Epidermal melanocyte (primary cell): ENCODE data around the gene PCDHGB4.
"Not testable (repeated sequence)": the region's sequence is repeated elsewhere in the genome, so short reads cannot be mapped to it uniquely, and the experiment has no call there.

Experiments
- DNase-seq: peaks from one replicate; pipeline ENCODE4 v3.0.0; 2011; ENCODE audit warnings: low spot score; ENCODE audit not compliant: insufficient read length

Gene PCDHGB4

DNA sequence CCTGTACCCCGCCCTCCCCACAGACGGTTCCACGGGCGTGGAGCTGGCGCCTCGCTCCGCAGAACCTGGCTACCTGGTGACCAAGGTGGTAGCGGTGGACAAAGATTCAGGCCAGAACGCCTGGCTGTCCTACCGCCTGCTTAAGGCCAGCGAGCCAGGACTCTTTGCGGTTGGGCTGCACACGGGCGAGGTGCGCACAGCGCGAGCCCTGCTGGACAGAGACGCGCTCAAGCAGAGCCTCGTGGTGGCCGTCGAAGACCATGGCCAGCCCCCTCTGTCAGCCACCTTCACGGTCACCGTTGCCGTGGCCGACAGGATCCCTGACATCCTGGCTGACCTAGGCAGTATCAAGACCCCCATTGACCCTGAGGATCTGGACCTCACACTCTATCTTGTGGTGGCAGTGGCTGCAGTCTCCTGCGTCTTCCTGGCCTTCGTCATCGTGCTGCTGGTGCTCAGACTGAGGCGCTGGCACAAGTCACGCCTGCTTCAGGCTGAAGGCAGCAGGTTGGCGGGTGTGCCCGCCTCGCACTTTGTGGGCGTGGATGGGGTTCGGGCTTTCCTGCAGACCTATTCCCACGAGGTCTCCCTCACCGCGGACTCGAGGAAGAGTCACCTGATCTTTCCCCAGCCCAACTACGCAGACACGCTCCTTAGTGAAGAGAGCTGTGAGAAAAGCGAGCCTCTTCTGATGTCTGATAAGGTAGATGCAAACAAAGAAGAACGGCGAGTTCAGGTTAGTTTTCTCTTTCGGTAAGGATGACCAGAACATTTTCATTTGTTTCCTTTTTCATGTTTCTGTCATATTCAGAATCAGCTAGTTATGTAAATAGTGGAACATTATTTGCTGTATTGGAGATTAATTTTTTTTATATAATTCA, 21.2 kb upstream of the PCDHGB4 start:
- DNase-seq = no peak

DNA sequence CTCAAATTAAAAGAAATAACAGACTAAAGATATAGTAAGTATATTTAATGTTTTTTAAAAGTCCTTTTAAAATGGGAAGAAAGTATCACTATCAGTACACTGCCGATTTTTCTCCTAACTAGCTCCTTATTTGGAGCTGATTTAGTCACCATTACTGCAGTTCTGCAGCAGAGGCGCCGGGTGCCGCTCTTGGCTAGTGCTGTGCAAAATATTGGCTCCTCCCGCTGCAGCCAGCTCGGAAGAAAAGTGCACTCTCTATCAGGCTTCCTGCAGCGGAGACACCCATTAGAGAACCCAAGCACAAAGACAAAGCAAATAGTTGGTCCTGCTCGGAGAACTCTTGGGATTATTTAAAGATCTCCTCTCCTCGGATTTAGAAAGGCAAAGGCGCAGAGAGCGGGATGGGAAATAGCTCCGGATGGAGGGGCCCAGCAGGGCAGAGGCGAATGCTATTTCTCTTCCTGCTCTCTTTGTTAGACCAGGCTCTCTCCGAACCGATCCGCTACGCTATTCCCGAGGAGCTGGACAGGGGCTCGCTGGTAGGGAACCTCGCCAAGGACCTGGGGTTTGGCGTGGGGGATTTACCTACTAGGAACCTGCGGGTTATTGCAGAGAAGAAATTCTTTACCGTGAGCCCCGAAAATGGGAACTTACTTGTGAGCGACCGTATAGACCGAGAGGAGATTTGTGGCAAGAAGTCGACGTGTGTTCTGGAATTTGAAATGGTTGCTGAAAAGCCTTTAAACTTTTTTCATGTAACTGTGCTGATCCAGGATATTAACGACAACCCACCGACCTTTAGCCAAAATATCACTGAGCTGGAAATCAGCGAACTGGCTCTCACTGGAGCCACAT, 17.3 kb upstream of the PCDHGB4 start, which contains the start of gene PCDHGB3:
TSS of gene PCDHGB3 (plus strand) at position 249 of the 855 bp plus-strand sequence. CDS start at position 402, 153 bp downstream.
- DNase-seq = no peak

DNA sequence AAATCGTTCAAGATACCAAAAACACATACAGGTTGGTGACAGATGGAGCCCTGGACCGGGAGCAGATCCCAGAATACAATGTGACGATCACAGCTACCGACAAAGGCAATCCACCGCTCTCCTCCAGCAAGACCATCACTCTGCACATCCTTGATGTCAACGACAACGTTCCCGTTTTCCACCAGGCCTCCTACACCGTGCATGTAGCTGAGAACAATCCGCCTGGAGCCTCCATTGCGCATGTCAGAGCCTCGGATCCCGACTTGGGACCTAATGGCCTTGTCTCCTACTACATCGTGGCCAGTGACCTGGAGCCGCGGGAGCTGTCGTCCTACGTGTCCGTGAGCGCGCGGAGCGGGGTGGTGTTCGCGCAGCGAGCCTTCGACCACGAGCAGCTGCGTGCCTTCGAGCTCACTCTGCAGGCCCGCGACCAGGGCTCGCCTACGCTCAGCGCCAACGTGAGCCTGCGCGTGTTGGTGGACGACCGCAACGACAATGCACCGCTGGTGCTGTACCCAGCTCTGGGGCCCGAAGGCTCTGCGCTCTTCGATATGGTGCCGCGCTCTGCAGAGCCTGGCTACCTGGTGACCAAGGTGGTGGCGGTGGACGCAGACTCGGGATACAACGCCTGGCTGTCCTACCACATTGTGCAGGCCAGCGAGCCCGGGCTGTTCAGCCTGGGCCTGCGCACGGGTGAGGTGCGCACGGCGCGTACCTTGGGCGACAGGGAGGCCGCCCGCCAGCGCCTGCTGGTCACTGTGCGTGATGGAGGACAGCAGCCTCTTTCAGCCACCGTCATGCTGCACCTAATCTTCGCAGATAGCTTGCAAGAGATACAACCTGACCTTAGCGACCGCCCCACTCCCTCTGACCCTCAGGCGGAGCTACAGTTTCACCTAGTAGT, 15.7 kb upstream of the PCDHGB4 start:
- no peak for DNase-seq

DNA sequence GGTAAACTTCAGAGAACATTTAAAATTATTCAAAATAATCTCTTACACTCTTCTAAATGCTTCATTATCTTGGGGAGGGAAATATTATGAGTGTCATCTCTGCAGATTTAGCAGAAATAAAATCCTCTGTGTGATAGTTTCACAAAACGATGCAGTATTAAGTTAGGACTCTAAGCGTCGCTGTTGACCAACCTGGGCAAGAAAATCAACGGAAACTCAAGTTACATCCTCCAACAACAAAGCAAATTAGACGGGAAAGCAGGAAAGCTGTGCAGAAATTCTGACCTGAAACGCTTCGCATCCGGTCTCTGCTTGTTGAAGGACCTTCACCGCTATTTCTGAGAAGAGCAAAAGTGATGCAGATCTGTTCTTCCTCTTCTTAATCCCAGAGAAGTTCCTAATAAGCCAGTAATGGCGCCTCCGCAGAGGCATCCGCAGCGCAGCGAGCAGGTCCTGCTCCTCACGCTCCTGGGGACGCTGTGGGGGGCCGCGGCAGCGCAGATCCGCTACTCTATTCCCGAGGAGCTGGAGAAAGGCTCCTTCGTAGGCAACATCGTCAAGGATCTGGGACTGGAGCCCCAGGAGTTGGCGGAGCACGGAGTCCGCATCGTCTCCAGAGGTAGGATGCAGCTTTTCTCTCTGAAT, 13.7 kb upstream of the PCDHGB4 start, which contains the start of gene PCDHGA6:
TSS of gene PCDHGA6 (plus strand) at position 219 of the 645 bp plus-strand sequence. CDS start at position 412, 193 bp downstream.
- no peak for DNase-seq

DNA sequence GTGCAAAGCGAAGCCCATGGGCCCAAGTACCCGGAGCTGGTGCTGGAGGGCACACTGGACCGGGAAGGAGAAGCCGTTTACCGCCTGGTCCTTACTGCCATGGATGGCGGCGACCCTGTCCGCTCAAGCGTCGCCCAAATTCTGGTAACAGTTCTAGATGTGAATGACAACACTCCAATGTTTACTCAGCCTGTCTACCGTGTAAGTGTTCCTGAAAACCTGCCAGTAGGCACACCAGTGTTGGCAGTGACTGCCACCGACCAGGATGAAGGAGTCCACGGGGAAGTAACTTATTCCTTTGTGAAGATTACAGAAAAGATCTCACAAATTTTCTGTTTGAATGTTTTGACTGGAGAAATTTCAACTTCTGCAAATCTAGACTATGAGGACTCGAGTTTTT, 12.9 kb upstream of the PCDHGB4 start:
- DNase-seq = no peak

DNA sequence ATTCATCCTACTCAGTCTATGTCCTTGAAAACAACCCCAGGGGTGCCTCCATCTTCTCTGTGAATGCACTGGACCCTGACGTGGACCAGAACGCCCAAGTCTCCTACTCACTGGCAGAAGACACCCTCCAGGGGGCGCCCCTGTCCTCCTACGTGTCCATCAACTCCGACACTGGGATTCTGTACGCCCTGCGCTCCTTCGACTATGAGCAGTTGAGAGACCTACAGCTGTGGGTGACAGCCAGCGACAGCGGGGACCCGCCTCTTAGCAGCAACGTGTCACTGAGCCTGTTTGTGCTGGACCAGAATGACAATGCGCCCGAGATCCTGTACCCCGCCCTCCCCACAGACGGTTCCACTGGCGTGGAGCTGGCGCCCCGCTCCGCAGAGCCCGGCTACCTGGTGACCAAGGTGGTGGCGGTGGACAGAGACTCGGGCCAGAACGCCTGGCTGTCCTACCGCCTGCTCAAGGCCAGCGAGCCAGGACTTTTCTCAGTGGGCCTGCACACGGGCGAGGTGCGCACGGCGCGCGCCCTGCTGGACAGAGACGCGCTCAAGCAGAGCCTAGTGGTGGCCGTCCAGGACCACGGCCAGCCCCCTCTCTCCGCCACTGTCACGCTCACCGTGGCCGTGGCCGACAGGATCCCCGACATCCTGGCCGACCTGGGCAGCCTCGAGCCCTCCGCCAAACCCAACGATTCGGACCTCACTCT, 11.9 kb upstream of the PCDHGB4 start:
- DNase-seq = not testable (repeated sequence)

DNA sequence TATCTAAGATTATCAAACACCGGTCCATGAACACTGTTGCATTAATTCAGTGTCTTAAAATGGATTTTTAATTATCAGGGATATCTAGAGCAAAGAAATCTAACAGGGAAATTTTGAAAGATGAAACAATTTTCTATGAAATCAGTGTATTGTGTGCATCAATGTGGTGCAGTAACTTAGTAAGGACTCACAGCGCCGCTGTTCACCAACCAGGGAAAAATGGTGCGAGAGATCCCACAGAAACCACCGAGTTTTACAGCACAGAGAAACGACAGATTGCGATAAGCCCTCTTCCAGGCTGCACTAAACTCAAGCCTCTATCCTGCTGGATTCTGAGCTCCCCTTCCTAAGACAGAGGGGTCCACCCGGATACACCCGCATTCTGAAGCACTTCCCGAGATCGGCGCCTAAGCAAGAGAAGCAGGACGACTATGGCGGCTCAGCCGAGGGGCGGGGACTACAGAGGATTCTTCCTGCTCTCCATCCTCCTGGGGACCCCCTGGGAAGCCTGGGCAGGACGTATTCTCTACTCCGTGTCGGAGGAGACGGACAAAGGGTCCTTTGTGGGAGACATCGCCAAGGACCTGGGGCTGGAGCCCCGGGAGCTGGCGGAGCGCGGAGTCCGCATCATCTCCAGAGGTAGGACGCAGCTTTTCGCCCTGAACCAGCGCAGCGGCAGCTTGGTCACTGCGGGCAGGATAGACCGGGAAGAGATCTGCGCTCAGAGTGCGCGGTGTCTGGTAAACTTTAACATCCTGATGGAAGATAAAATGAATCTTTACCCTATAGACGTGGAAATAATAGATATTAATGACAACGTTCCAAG, 4.8 kb upstream of the PCDHGB4 start, which contains the start of gene PCDHGA7:
TSS of gene PCDHGA7 (plus strand) at position 274 of the 826 bp plus-strand sequence. CDS start at position 432, 158 bp downstream.
- DNase-seq = no peak

DNA sequence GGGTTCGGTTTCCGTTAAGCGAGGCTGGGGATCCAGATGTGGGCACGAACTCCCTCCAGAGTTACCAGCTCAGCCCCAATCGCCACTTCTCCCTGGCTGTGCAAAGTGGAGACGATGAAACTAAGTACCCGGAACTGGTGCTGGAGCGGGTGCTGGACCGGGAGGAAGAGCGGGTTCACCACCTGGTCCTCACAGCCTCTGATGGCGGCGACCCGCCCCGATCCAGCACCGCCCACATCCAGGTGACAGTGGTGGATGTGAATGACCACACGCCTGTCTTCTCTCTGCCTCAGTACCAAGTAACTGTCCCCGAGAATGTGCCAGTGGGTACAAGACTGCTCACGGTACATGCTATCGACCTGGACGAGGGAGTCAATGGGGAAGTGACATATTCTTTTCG, 4.2 kb upstream of the PCDHGB4 start:
- no peak for DNase-seq

DNA sequence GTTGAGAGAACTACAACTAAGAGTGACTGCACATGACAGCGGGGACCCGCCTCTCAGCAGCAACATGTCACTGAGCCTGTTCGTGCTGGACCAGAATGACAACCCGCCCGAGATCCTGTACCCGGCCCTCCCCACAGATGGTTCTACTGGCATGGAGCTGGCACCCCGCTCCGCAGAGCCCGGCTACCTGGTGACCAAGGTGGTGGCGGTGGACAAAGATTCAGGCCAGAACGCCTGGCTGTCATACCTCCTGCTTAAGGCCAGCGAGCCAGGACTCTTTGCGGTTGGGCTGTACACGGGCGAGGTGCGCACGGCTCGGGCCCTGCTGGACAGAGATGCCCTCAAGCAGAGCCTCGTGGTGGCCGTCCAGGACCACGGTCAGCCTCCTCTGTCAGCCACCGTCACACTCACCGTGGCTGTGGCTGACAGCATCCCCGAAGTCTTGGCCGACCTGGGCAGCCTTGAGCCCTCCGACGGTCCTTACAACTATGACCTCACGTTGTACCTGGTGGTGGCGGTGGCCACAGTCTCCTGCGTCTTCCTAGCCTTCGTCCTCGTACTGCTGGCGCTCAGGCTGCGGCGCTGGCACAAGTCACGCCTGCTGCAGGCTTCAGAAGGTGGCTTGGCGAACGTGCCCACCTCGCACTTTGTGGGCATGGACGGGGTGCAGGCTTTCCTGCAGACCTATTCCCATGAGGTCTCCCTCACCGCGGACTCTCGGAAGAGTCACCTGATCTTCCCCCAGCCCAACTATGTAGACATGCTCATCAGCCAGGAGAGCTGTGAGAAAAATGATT, 2.8 kb upstream of the PCDHGB4 start:
- DNase-seq = no peak

DNA sequence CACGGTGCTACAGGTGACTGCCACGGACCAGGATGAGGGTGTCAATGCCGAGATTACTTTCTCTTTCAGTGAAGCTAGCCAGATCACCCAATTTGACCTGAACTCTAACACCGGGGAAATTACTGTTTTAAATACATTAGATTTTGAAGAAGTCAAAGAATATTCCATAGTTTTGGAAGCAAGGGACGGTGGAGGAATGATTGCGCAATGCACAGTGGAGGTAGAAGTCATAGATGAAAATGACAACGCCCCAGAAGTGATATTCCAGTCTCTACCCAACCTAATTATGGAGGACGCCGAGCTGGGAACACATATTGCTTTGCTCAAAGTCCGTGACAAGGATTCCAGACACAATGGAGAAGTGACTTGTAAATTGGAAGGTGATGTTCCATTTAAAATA, 1.2 kb downstream of the PCDHGB4 start:
- no peak for DNase-seq

DNA sequence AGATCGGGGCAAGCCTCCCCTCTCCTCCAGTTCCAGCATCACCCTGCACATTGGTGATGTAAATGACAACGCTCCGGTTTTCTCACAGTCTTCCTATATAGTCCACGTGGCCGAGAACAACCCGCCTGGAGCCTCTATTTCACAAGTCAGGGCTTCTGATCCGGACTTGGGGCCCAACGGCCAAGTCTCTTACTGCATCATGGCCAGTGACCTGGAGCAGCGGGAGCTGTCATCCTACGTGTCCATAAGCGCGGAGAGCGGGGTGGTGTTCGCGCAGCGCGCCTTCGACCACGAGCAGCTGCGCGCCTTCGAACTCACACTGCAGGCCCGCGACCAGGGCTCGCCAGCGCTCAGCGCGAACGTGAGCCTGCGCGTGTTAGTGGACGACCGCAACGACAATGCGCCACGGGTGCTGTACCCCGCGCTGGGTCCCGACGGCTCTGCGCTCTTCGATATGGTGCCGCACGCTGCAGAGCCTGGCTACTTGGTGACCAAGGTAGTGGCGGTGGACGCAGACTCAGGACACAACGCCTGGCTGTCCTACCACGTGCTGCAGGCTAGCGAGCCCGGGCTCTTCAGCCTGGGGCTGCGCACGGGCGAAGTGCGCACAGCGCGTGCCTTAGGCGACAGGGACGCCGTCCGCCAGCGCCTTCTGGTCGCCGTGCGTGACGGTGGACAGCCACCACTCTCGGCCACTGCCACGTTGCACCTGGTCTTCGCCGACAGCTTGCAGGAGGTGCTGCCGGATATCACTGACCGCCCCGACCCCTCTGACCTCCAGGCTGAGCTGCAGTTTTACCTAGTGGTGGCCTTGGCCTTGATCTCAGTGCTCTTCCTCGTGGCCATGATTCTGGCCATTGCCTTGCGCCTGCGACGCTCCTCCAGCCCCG, 1.9 kb downstream of the PCDHGB4 start:
- no peak for DNase-seq

DNA sequence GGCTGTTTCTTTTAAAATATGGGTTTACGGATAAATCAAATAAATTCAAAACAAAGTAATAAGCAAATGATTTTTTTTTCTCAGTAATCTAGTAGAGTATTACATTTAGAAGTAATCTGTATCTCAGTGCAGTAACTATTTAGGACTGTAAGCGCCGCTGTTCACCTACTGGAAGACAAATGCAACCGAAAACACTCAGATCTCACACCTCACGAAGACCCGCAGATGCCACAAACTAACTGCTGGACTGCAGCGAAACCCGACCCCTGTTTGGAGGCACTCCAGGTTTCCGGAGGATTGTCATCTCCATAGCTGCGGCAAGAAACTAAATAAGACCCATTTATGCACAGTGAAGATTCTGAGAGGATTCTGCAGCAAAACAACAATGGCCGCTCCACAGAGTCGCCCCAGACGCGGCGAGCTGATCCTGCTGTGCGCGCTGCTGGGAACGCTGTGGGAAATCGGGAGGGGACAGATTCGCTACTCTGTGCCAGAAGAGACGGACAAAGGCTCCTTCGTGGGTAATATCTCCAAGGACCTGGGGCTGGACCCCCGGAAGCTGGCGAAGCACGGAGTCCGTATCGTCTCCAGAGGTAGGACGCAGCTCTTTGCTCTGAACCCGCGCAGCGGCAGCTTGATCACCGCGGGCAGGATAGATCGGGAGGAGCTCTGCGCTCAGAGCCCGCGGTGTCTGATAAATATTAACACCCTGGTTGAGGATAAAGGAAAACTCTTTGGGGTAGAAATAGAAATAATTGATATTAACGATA, 5.1 kb downstream of the PCDHGB4 start, which contains the start of gene PCDHGA8:
TSS of gene PCDHGA8 (plus strand) at position 205 of the 770 bp plus-strand sequence. CDS start at position 386, 181 bp downstream.
- DNase-seq = no peak

DNA sequence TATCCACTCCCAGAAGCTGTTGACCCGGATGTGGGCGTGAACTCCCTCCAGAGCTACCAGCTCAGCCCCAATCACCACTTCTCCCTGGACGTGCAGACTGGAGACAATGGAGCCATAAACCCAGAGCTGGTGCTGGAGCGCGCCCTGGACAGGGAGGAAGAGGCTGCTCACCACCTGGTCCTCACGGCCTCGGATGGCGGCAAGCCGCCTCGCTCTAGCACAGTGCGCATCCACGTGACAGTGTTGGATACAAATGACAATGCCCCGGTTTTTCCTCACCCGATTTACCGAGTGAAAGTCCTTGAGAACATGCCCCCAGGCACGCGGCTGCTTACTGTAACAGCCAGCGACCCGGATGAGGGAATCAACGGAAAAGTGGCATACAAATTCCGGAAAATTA, 5.8 kb downstream of the PCDHGB4 start:
- no peak for DNase-seq

DNA sequence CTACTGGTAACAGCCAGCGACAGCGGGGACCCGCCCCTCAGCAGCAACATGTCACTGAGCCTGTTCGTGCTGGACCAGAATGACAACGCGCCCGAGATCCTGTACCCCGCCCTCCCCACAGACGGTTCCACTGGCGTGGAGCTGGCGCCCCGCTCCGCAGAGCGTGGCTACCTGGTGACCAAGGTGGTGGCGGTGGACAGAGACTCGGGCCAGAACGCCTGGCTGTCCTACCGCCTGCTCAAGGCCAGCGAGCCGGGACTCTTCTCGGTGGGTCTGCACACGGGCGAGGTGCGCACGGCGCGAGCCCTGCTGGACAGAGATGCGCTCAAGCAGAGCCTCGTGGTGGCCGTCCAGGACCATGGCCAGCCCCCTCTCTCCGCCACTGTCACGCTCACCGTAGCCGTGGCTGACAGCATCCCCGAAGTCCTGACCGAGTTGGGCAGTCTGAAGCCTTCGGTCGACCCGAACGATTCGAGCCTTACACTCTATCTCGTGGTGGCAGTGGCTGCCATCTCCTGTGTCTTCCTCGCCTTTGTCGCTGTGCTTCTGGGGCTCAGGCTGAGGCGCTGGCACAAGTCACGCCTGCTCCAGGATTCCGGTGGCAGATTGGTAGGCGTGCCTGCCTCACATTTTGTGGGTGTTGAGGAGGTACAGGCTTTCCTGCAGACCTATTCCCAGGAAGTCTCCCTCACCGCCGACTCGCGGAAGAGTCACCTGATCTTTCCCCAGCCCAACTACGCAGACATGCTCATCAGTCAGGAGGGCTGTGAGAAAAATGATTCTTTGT, 7.1 kb downstream of the PCDHGB4 start:
- not testable (repeated sequence) for DNase-seq
